Activated naive CD4-positive, alpha-beta T cell treated with anti-CD3 and anti-CD28 coated beads for 36 hours (primary cell): ENCODE results near the gene APAF1. TPM values are rescaled to one million over a fixed set of nuclear protein-coding genes. Genes with fewer than 3 reads are reported as not detected.
A peak's percentile ranks its signal among the peaks of the same experiment; 100 is the strongest.
"Not testable (repeated sequence)": the region's sequence is repeated elsewhere in the genome, so short reads cannot be mapped to it uniquely, and the experiment has no call there.

ENCODE experiments used
- CTCF ChIA-PET: fragments of 350-600 bp; sonication (Branson Sonifier 250); formaldehyde crosslinking; loops from one replicate; lab custom pipeline; 2021; ENCODE audit warnings: antibody characterized with exemption; lab: Charles Lee
- DNase-seq: peaks from one replicate; pipeline ENCODE4 v3.0.0-alpha.2; 2020
- H3K27ac Mint-ChIP-seq: one replicate; pipeline ENCODE4 v1.8.0; 2021; ENCODE audit warnings: mild to moderate bottlenecking, mixed read lengths
- H3K27me3 Mint-ChIP-seq: one replicate; pipeline ENCODE4 v1.8.0; 2021; ENCODE audit warnings: low read depth, mixed read lengths
- H3K36me3 Mint-ChIP-seq: one replicate; pipeline ENCODE4 v1.8.0; 2021; ENCODE audit warnings: low read depth, mixed read lengths
- H3K4me1 Mint-ChIP-seq: one replicate; pipeline ENCODE4 v1.8.0; 2021; ENCODE audit warnings: low read depth, mixed read lengths
- H3K4me3 Mint-ChIP-seq: one replicate; pipeline ENCODE4 v1.8.0; 2021; ENCODE audit warnings: mild to moderate bottlenecking, moderate library complexity, mixed read lengths
- H3K9me3 Mint-ChIP-seq: one replicate; pipeline ENCODE4 v1.8.0; 2021; ENCODE audit warnings: mixed read lengths
- intact Hi-C: fragments of 100-400 bp; cut with micrococcal nuclease; formaldehyde crosslinking; loops from one replicate; pipeline ENCODE4 v1.15.1; 2023
- total RNA-seq, 2 experiments: library from RNA; stranded (reverse); gene quantifications; one replicate each; pipeline ENCODE4 v1.2.3, GENCODE V29; 2021

APAF1 gene
- total RNA-seq = 10 to 100 TPM; 13.6 to 14.5 TPM

DNA sequence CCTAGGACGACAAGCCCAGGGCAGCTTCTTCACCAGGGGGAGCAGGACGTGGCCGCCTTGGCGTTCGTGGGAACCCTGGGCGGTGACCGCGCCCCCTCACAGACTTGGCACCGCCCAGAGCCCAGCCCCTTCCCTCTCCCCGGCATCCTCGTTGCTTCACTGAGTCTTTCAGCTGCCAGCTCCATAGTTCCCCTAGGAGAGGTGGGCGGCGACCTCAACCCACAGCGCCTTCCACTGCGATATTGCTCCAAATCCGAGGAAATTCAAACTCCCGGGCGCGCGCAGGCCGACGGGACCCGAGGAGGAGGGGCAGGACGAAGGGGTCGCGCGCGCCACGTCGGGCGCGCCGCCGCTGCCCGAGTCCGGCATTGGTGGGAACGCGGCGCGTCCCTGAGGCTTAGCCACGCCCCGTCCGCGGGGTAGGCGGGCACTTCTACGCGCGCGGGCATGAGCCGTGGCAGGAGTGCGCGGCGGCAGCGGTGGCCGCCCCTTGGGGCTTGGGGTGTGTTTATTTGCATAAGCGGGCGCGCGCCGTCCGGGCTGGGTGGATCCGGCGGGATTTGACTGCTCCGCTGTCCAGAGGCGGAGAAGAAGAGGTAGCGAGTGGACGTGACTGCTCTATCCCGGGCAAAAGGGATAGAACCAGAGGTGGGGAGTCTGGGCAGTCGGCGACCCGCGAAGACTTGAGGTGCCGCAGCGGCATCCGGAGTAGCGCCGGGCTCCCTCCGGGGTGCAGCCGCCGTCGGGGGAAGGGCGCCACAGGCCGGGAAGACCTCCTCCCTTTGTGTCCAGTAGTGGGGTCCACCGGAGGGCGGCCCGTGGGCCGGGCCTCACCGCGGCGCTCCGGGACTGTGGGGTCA is at the start of gene APAF1, which contains the start of gene IKBIP:
Gene APAF1, plus strand, starts transcription at position 579 of the 860 bp plus-strand sequence. CDS start 3,070 bp downstream, outside the sequence.
Gene IKBIP, minus strand, starts transcription at position 77 of the 860 bp plus-strand sequence. CDS start 87 bp downstream, outside the sequence.
- peaks cover 10% of the 10 kb centered on the region for H3K36me3 Mint-ChIP-seq
- DNase-seq = peak; percentile 97
- H3K9me3 Mint-ChIP-seq = peaks cover 1% of the 10 kb centered on the region
- H3K4me3 Mint-ChIP-seq = peak within 1 kb of the TSS; percentile 96
- no peaks in the 10 kb centered on the region for H3K27me3 Mint-ChIP-seq
- intact Hi-C loops = loop anchor here (1.0 to 2.0 kb wide), 9 partner anchors 11 to 1555 kb away; partner anchors contain the start of genes ACTR6 and SLC25A3
- CTCF ChIA-PET = interaction anchor here (0.6 to 1.1 kb wide), 5 partner anchors 50 to 136 kb away, joined by 3 to 5 read pairs (median 4); partner anchors contain the start of gene SLC25A3
- peaks cover 24% of the 10 kb centered on the region for H3K4me1 Mint-ChIP-seq
- H3K27ac Mint-ChIP-seq = peak within 1 kb of the TSS; percentile 95

GRCh38 chr12:98597313-98597712 is 47.8 kb upstream of the APAF1 start:
- H3K9me3 Mint-ChIP-seq, DNase-seq, intact Hi-C loops, H3K4me3 Mint-ChIP-seq, H3K27me3 Mint-ChIP-seq: not testable (repeated sequence)
- Mint-ChIP-seq H3K4me1 (peaks cover 22% of the 10 kb centered on the region), H3K36me3 (peaks cover 55% of the 10 kb centered on the region), H3K27ac (peak overlapping the region; percentile 59)
- CTCF ChIA-PET = interaction anchor here (0.6 to 4.7 kb wide), 3 partner anchors 28 to 128 kb away, joined by 3 to 27 read pairs (median 4); no protein-coding TSS in a partner anchor

DNA sequence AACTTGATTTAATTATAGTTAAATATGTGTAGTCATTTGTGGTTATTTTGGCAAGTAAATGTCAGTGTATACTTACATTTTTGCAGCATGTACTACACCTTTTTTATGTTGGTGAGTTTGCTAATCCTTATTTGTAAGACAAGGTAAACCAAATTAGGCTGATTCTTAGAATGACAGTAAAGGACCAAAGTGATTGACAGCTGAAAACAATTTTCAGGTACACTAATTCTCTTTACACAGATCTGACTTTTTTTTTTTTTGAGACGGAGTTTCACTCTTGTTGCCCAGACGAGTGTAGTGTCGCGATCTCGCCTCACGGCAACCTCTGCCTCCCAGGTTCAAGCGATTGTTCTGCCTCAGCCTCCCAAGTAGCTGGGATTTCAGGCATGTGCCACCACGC is 43.2 kb upstream of the APAF1 start:
- CTCF ChIA-PET = interaction anchor here (0.6 to 0.7 kb wide), 2 partner anchors 35 to 38 kb away, joined by 3 read pairs; no protein-coding TSS in a partner anchor
- Mint-ChIP-seq H3K4me1 (peaks cover 3% of the 10 kb centered on the region), H3K27ac (no peak overlapping the region), H3K4me3 (no peak overlapping the region), H3K9me3 (no peaks in the 10 kb centered on the region), H3K36me3 (peaks cover 43% of the 10 kb centered on the region), H3K27me3 (no peaks in the 10 kb centered on the region)
- DNase-seq = no peak
- intact Hi-C loops = no loop called here

GRCh38 chr12:98606359-98606988 is 38.6 kb upstream of the APAF1 start:
- Mint-ChIP-seq H3K36me3 (peaks cover 17% of the 10 kb centered on the region), H3K9me3 (no peaks in the 10 kb centered on the region), H3K27ac (no peak overlapping the region), H3K27me3 (no peaks in the 10 kb centered on the region), H3K4me3 (no peak overlapping the region), H3K4me1 (peaks cover 6% of the 10 kb centered on the region)
- CTCF ChIA-PET = interaction anchor here (0.6 to 1.7 kb wide), 6 partner anchors 10 to 391 kb away, joined by 3 to 4 read pairs (median 3); no protein-coding TSS in a partner anchor
- intact Hi-C loops = loop anchor here (2.0 kb wide), 1 partner anchor 46 kb away; no protein-coding TSS in a partner anchor
- no peak for DNase-seq

- peaks cover 7% of the 10 kb centered on the region for H3K4me1 Mint-ChIP-seq
- H3K27ac Mint-ChIP-seq = no peak overlapping the region
- intact Hi-C loops = no loop called here
- H3K4me3 Mint-ChIP-seq = no peak overlapping the region
- CTCF ChIA-PET = interaction anchor here (0.6 to 0.8 kb wide), 3 partner anchors 10 to 214 kb away, joined by 3 to 5 read pairs (median 4); no protein-coding TSS in a partner anchor
- no peak for DNase-seq
- no peaks in the 10 kb centered on the region for H3K9me3 Mint-ChIP-seq
- no peaks in the 10 kb centered on the region for H3K27me3 Mint-ChIP-seq
- no peaks in the 10 kb centered on the region for H3K36me3 Mint-ChIP-seq
Measured at GRCh38 chr12:98610596-98610995, 34.5 kb upstream of the APAF1 start.

GRCh38 chr12:98612696-98613334 is 32.3 kb upstream of the APAF1 start:
- intact Hi-C loops = no loop called here
- Mint-ChIP-seq H3K4me1 (peaks cover 2% of the 10 kb centered on the region), H3K36me3 (no peaks in the 10 kb centered on the region), H3K27ac (no peak overlapping the region), H3K27me3 (no peaks in the 10 kb centered on the region), H3K9me3 (no peaks in the 10 kb centered on the region), H3K4me3 (no peak overlapping the region)
- CTCF ChIA-PET = no interaction called here
- DNase-seq = no peak

- H3K4me3 Mint-ChIP-seq = no peak overlapping the region
- no peaks in the 10 kb centered on the region for H3K27me3 Mint-ChIP-seq
- CTCF ChIA-PET = interaction anchor here (0.7 kb wide), 1 partner anchor 12 kb away, joined by 4 read pairs; no protein-coding TSS in a partner anchor
- intact Hi-C loops = no loop called here
- H3K4me1 Mint-ChIP-seq = no peaks in the 10 kb centered on the region
- no peaks in the 10 kb centered on the region for H3K9me3 Mint-ChIP-seq
- H3K36me3 Mint-ChIP-seq = no peaks in the 10 kb centered on the region
- no peak overlapping the region for H3K27ac Mint-ChIP-seq
- DNase-seq = no peak
Measured at GRCh38 chr12:98618952-98619351, 26.1 kb upstream of the APAF1 start.

GRCh38 chr12:98635657-98636323 is 9.3 kb upstream of the APAF1 start:
- peaks cover 17% of the 10 kb centered on the region for H3K36me3 Mint-ChIP-seq
- intact Hi-C loops = no loop called here
- no peaks in the 10 kb centered on the region for H3K4me1 Mint-ChIP-seq
- H3K27me3 Mint-ChIP-seq = no peaks in the 10 kb centered on the region
- DNase-seq = no peak
- no peak overlapping the region for H3K27ac Mint-ChIP-seq
- CTCF ChIA-PET = no interaction called here
- no peaks in the 10 kb centered on the region for H3K9me3 Mint-ChIP-seq
- H3K4me3 Mint-ChIP-seq = no peak overlapping the region

DNA sequence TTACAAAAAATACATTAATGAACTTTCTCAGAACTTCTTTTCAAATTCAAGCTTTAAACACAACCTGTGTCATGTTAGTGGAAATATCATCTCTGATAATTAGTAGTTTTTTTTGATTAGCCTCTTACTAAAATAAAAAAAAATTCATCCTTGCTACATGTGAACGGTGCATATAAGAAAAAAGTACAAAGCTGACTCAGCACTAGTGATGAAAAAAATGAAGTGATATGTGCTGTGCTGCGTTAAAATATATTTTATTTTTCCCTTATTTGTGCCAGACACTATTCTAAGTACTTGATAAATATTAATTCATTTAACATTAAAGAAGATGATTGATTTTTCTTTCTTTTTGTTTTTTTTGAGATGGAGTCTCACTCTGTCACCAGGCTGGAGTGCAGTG is 8.0 kb upstream of the APAF1 start:
- Mint-ChIP-seq H3K27ac (no peak overlapping the region), H3K27me3 (no peaks in the 10 kb centered on the region), H3K9me3 (peaks cover 1% of the 10 kb centered on the region), H3K4me3 (no peak overlapping the region), H3K4me1 (peaks cover 5% of the 10 kb centered on the region), H3K36me3 (peaks cover 18% of the 10 kb centered on the region)
- no peak for DNase-seq
- CTCF ChIA-PET = no interaction called here
- intact Hi-C loops = no loop called here

DNA sequence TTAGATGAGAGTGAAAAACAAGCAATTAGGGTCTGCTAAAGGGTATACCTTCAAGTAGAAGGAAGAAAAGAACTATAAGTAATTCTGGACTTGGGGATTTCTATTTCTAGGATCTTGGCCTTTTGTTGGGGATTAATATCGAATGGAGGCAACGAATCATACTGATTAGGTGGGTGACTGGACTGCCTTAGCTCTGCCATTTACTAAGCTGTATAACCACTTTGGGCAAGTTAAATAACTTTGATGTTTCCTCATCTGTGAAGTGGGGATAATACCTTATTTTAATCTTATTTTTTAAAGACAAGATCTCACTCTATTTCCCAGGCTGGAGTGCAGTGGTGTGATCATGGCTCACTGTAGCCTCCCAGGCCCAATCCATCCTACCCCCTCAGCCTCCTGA is 7.1 kb upstream of the APAF1 start:
- no peak overlapping the region for H3K27ac Mint-ChIP-seq
- H3K4me3 Mint-ChIP-seq = no peak overlapping the region
- peaks cover 7% of the 10 kb centered on the region for H3K4me1 Mint-ChIP-seq
- H3K9me3 Mint-ChIP-seq = peaks cover 1% of the 10 kb centered on the region
- no peaks in the 10 kb centered on the region for H3K27me3 Mint-ChIP-seq
- peaks cover 15% of the 10 kb centered on the region for H3K36me3 Mint-ChIP-seq
- DNase-seq = no peak
- CTCF ChIA-PET = interaction anchor here (1.3 to 1.8 kb wide), 2 partner anchors 14 to 71 kb away, joined by 3 to 7 read pairs; no protein-coding TSS in a partner anchor
- intact Hi-C loops = no loop called here

DNA sequence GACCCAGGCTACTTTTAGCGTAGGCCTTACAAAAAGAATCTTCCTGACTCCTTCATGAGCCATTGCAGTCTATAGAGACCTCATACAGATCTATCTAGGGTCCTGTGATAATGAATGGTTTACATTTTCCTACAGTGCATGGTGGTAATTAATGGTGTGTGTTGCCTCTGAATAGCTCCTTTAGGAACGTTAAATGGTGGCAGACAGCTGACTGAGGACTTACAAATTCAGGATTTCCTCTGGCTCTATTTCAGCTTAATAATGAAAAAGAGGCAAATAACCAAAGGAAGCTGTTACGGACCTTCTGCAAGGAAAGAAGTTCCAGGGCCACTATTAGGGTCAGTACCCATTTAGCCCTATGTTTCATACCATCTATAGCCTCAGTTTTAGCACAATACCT is 5.6 kb upstream of the APAF1 start:
- CTCF ChIA-PET = interaction anchor here (1.2 to 2.1 kb wide), 2 partner anchors 72 to 359 kb away, joined by 4 to 11 read pairs; no protein-coding TSS in a partner anchor
- intact Hi-C loops = no loop called here
- peaks cover 12% of the 10 kb centered on the region for H3K4me1 Mint-ChIP-seq
- peaks cover 1% of the 10 kb centered on the region for H3K9me3 Mint-ChIP-seq
- H3K27ac Mint-ChIP-seq = no peak overlapping the region
- no peak overlapping the region for H3K4me3 Mint-ChIP-seq
- no peak for DNase-seq
- no peaks in the 10 kb centered on the region for H3K27me3 Mint-ChIP-seq
- H3K36me3 Mint-ChIP-seq = peaks cover 10% of the 10 kb centered on the region
